ENCODE measurements around the gene NPIPA7. TPM values are rescaled to one million over a fixed set of nuclear protein-coding genes. Genes with fewer than 3 reads are reported as not detected.
"Not testable (repeated sequence)": the region's sequence is repeated elsewhere in the genome, so short reads cannot be mapped to it uniquely, and the experiment has no call there.

NPIPA7 gene
- total and polyA plus RNA-seq, 2 donors (not counting 3 experiments of a cell fraction or from before 2014, with no cell fraction given) = 6.8 to 29.3 TPM

- intact Hi-C loops (cut with micrococcal nuclease); H3K9me3 ChIP-seq (replicated peaks; ENCODE audit: control insufficient read depth, insufficient read depth, low read length); H3K27me3 ChIP-seq (ENCODE audit: control insufficient read depth in 2 of 2, insufficient read depth in 2 of 2, low read length in 2 of 2); BruUV-seq (replicated peaks); FAIRE-seq; H3K4me1 ChIP-seq (ENCODE audit: control insufficient read depth, extremely low read depth, insufficient read depth, low read length); H2AFZ ChIP-seq (ENCODE audit: low read depth, low read length); H3K79me2 ChIP-seq (ENCODE audit: control insufficient read depth, insufficient read depth, low read length); H3K9me1 ChIP-seq (replicated peaks; ENCODE audit: control insufficient read depth, extremely low read depth, insufficient read depth, low read length); H3K36me3 ChIP-seq (ENCODE audit: control insufficient read depth in 2 of 2, extremely low read depth in 1 of 2, insufficient read depth in 2 of 2, low read length in 2 of 2); DNase-seq (ENCODE audit: low read depth, low spot score); H3K27ac ChIP-seq (ENCODE audit: insufficient read depth, low read depth, low read length); POLR2A ChIA-PET; H3K9ac ChIP-seq (replicated peaks; ENCODE audit: extremely low read depth, insufficient read depth, low read length); H3K4me2 ChIP-seq (ENCODE audit: insufficient read depth, low read length); dilution Hi-C loops (cut with MboI; ENCODE audit: extremely low pct_ligation_motif_present, low sequenced_read_pairs); CTCF ChIA-PET; H4K20me1 ChIP-seq (replicated peaks; ENCODE audit: control insufficient read depth, extremely low read depth, insufficient read depth, low read length); H3K4me3 ChIP-seq (replicated peaks in 1 of 3; ENCODE audit: insufficient read depth in 1 of 3, low read depth in 1 of 3, low read length in 3 of 3): not testable (repeated sequence)
Observed at GRCh38 chr16:16431135-16431534, 52.2 kb downstream of the NPIPA7 start.

- dilution Hi-C loops (cut with MboI; ENCODE audit: extremely low pct_ligation_motif_present, low sequenced_read_pairs); H3K27me3 ChIP-seq (ENCODE audit: control insufficient read depth in 2 of 2, insufficient read depth in 2 of 2, low read length in 2 of 2); H3K9me3 ChIP-seq (replicated peaks; ENCODE audit: control insufficient read depth, insufficient read depth, low read length); H3K36me3 ChIP-seq (ENCODE audit: control insufficient read depth in 2 of 2, extremely low read depth in 1 of 2, insufficient read depth in 2 of 2, low read length in 2 of 2); H3K4me3 ChIP-seq (replicated peaks in 1 of 3; ENCODE audit: insufficient read depth in 1 of 3, low read depth in 1 of 3, low read length in 3 of 3); H3K27ac ChIP-seq (ENCODE audit: insufficient read depth, low read depth, low read length); H3K4me2 ChIP-seq (ENCODE audit: insufficient read depth, low read length); H3K9me1 ChIP-seq (replicated peaks; ENCODE audit: control insufficient read depth, extremely low read depth, insufficient read depth, low read length); BruUV-seq (replicated peaks); H3K79me2 ChIP-seq (ENCODE audit: control insufficient read depth, insufficient read depth, low read length); FAIRE-seq; POLR2A ChIA-PET; intact Hi-C loops (cut with micrococcal nuclease); H4K20me1 ChIP-seq (replicated peaks; ENCODE audit: control insufficient read depth, extremely low read depth, insufficient read depth, low read length); DNase-seq (ENCODE audit: low read depth, low spot score); H3K4me1 ChIP-seq (ENCODE audit: control insufficient read depth, extremely low read depth, insufficient read depth, low read length); H3K9ac ChIP-seq (replicated peaks; ENCODE audit: extremely low read depth, insufficient read depth, low read length); H2AFZ ChIP-seq (ENCODE audit: low read depth, low read length); CTCF ChIA-PET: not testable (repeated sequence)
Observed at GRCh38 chr16:16434711-16435110, 55.8 kb downstream of the NPIPA7 start.

GRCh38 chr16:16441401-16441800, 62.5 kb downstream of the NPIPA7 start:
- dilution Hi-C loops (cut with MboI; ENCODE audit: extremely low pct_ligation_motif_present, low sequenced_read_pairs); POLR2A ChIA-PET: not testable (repeated sequence)

More at GRCh38 chr16:16441401-16441800, 62.5 kb downstream of the NPIPA7 start:
- CTCF ChIA-PET; H3K9me3 ChIP-seq (replicated peaks; ENCODE audit: control insufficient read depth, insufficient read depth, low read length); H4K20me1 ChIP-seq (replicated peaks; ENCODE audit: control insufficient read depth, extremely low read depth, insufficient read depth, low read length); H3K27ac ChIP-seq (ENCODE audit: insufficient read depth, low read depth, low read length); H3K79me2 ChIP-seq (ENCODE audit: control insufficient read depth, insufficient read depth, low read length); H2AFZ ChIP-seq (ENCODE audit: low read depth, low read length); H3K4me1 ChIP-seq (ENCODE audit: control insufficient read depth, extremely low read depth, insufficient read depth, low read length); H3K9me1 ChIP-seq (replicated peaks; ENCODE audit: control insufficient read depth, extremely low read depth, insufficient read depth, low read length); BruUV-seq (replicated peaks); H3K4me2 ChIP-seq (ENCODE audit: insufficient read depth, low read length); intact Hi-C loops (cut with micrococcal nuclease); H3K9ac ChIP-seq (replicated peaks; ENCODE audit: extremely low read depth, insufficient read depth, low read length); H3K27me3 ChIP-seq (ENCODE audit: control insufficient read depth in 2 of 2, insufficient read depth in 2 of 2, low read length in 2 of 2); H3K4me3 ChIP-seq (replicated peaks in 1 of 3; ENCODE audit: insufficient read depth in 1 of 3, low read depth in 1 of 3, low read length in 3 of 3); DNase-seq (ENCODE audit: low read depth, low spot score); FAIRE-seq; H3K36me3 ChIP-seq (ENCODE audit: control insufficient read depth in 2 of 2, extremely low read depth in 1 of 2, insufficient read depth in 2 of 2, low read length in 2 of 2): not testable (repeated sequence)

Small RNA genes within 50 kb of the gene (microRNA-seq; reads per million reads assigned to microRNA genes)
- not detected for gene MIR6511A3 (ENCODE audit: borderline number of aligned reads, borderline replicate concordance)
- not detected for gene MIR6770-2 (ENCODE audit: borderline number of aligned reads, borderline replicate concordance)

Small RNA genes within 50 kb of the gene (small RNA-seq; reads per million reads assigned to genes)
- gene AC138969.3 (ENCODE audit: insufficient read depth, insufficient read length, low read depth, low replicate concordance) (not detected), gene MIR6511A3 (ENCODE audit: insufficient read depth, insufficient read length, low read depth, low replicate concordance) (not detected), gene MIR6770-2 (ENCODE audit: insufficient read depth, insufficient read length, low read depth, low replicate concordance) (not detected)

Other genes with a start within 250 kb of the NPIPA7 start
- gene ABCC6, start 155.6 kb upstream of the NPIPA7 start, total RNA-seq = 0.84 and 0.95 TPM in 2 replicates
- 0.05 and 0.07 TPM in 2 replicates for gene ABCC6, start 155.6 kb upstream of the NPIPA7 start, polyA plus RNA-seq
- 46.2 and 68.7 TPM in 2 replicates for gene NOMO3, start 146.6 kb upstream of the NPIPA7 start, total RNA-seq
- 28.2 and 36.0 TPM in 2 replicates for gene NOMO3, start 146.6 kb upstream of the NPIPA7 start, polyA plus RNA-seq

Data from endothelial cell of umbilical vein (primary cell).